Peyer's patch (tissue), 4 donors: ENCODE data around the gene RNF166.

Experiments
- CTCF ChIP-seq, 6 experiments: fragments of 450-650 bp in 4 of 6; fragments of 200-600 bp in 2 of 6; sonication (generic) in 1 of 6; IDR thresholded peaks; one replicate each; pipeline ENCODE4 v1.5.1; 2017 to 2019; ENCODE audit warnings: antibody characterized with exemption in 6 of 6, mild to moderate bottlenecking in 3 of 6, moderate library complexity in 1 of 6
- POLR2A ChIP-seq, 2 donors: fragments of 450-650 bp; IDR thresholded peaks; one replicate each; pipeline ENCODE4 v1.5.1; 2017; ENCODE audit warnings: antibody characterized with exemption in 2 of 2, mild to moderate bottlenecking in 2 of 2, moderate library complexity in 2 of 2

DNA sequence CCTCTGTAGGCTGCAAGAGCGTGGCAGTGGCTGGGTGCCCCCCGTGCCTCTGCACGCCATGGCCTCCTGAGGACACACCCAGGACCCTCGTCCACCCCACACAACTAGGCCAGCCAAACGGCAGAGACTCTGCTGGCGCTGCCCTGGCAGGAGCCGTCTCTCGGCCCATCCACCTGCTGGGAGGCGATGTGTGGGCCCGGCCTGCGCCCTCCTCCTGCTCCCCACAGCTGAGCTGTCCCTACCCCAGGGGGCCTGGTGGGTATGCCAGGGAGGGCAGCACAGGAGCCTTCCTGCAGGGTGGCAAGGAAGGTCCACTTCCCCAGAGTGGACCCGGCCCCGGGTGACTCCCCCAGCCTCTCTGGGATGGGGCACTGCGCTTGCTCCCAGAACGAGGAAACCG lies 7.0 kb downstream of the RNF166 start:
- TF ChIP-seq CTCF (IDR thresholded peaks at IDR 0.05) (no peak), POLR2A (IDR thresholded peaks at IDR 0.05) (no peak)
